Body of pancreas (tissue), 4 donors: ENCODE measurements around the gene LETM1.

ENCODE experiments used
- POLR2A ChIP-seq, 3 donors: fragments of 450-650 bp; IDR thresholded peaks; one replicate each; pipeline ENCODE4 v1.6.1; 2016; ENCODE audit warnings: antibody characterized with exemption in 3 of 3, mild to moderate bottlenecking in 2 of 3
- TF ChIP-seq, protein P1 (sequence below), 7 experiments: fragments of 450-650 bp in 4 of 7; fragments of 200-600 bp in 3 of 7; sonication (generic) in 3 of 7; IDR thresholded peaks; one replicate each; pipeline ENCODE4 v1.5.1; 2016 to 2019; ENCODE audit warnings: antibody characterized with exemption in 7 of 7

DNA sequence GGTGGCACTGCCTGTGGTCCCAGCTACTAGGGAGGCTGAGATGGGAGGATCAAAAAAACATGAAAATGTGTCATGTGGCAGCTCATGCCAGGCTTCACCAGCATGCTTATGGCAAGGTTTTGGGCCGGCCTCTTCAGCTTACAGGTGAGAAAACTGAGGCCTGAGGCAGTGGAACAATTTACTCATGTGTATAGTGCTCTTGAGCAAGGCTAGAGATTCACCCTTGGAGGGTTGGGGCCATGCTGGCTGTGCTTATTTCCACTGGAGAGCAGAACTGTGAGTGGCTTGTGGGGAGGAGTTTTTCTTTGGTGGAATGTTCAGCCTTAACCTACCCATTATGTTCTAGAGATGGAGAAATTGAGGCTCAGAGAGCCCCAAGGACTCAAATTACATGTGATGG lies 47.1 kb upstream of the LETM1 start:
- TF ChIP-seq, protein P1, sequence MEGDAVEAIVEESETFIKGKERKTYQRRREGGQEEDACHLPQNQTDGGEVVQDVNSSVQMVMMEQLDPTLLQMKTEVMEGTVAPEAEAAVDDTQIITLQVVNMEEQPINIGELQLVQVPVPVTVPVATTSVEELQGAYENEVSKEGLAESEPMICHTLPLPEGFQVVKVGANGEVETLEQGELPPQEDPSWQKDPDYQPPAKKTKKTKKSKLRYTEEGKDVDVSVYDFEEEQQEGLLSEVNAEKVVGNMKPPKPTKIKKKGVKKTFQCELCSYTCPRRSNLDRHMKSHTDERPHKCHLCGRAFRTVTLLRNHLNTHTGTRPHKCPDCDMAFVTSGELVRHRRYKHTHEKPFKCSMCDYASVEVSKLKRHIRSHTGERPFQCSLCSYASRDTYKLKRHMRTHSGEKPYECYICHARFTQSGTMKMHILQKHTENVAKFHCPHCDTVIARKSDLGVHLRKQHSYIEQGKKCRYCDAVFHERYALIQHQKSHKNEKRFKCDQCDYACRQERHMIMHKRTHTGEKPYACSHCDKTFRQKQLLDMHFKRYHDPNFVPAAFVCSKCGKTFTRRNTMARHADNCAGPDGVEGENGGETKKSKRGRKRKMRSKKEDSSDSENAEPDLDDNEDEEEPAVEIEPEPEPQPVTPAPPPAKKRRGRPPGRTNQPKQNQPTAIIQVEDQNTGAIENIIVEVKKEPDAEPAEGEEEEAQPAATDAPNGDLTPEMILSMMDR (IDR thresholded peaks at IDR 0.05) = no peak
- no peak for TF ChIP-seq POLR2A (IDR thresholded peaks at IDR 0.05)
